GM21576 (cell line): Measurements from ENCODE around the gene SPIRE1.
A peak's percentile ranks its signal among the peaks of the same experiment; 100 is the strongest.

ENCODE experiments used
- ATAC-seq: cut with Tn5 transposase; IDR thresholded peaks from one replicate; pipeline ENCODE4 v1.9.1; 2021; ENCODE audit warnings: mild to moderate bottlenecking, moderate library complexity; ENCODE audit not compliant: unreplicated experiment

Gene SPIRE1

DNA sequence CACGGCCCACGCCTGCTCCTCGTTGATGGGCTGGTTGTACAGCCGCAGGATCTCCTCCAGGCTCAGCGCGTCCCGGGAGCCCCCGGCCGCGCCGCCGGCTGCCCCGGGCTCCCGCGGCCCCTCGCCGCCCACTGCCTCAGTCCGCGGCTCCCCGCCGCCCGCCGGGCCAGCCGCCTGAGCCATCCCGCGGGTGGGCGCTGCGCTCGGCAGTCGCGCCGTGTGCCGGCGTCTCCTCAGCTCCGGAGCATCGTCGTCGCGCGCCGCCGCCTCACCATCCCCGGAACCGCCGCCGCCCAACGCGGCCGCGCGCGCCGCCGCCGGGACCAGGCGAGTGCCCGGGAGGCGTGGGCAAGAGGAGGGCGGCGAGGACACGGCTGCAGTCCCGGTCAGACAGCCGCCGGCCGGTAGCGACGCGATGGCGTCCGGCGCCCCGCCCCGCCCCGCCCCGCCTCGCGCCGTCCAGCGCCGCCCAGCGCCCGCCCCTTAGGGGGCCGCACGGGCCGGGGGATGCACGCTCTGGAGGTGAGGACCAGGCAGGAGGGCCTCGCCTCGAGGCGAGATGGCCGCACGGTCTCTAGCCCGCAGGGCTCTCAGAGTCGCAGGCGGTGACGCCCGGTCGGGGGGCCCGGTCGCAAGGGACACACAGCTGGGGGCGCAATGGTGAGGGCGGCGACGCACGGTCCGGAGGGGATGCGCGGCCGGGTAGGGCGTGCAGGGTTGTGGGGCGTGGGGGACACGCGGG lies at the start of gene SPIRE1:
TSS of gene SPIRE1 (minus strand) at position 424 of the 742 bp plus-strand sequence. CDS start at position 183, 241 bp downstream.
- ATAC-seq = peak; percentile 65

GRCh38 chr18:12703664-12704063 lies 45.8 kb upstream of the SPIRE1 start:
- no peak for ATAC-seq

- peak; percentile 2 for ATAC-seq
Observed at GRCh38 chr18:12703096-12703567, 45.2 kb upstream of the SPIRE1 start.

DNA sequence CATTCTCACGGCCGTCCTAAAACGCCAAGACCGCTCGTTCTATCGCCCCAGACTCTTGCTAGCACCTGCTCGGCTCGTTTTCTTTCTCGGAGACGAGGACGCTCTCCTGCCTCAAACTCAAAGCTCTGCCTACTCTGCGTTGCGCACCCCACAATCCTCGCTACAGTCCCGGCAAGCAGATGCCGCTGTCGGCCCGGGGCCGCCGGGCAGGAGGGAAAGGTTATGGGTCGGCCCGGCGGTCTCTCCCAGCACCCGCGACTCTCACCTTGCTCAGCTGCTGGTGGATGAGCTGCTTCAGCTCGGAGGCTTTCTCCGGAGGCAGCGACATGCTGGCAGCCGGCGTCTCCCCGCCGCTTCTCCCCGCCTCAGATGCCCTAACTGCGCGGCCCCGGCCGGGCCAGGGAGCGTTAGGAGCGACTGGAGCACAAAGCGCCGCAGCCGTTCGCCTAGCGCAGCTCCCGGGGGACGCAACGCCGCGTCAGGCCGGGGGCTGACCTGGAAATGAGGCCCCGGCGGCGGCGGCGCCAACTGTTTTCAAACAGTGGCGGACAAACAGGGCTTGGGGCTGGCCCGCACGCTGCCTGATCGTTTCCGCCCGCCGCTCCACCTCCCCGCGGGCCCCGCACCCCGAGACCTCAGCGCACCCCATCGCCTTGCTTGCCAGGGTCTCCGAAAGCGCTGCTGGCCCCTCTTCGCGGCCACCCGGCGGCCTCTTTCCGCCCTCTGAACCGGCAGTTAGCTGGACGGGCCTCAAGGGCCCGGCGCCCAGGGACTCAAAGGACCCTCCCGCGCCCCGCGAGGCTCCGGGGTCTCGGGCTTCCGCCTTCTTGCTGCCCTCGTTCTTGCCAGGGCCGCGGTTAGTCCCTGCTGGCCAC lies 44.6 kb upstream of the SPIRE1 start, which contains the start of the genes CEP76 and PSMG2:
TSS of gene CEP76 (minus strand) at position 503 of the 875 bp plus-strand sequence. CDS start at position 328, 175 bp downstream.
TSS of gene PSMG2 (plus strand) at position 822 of the 875 bp plus-strand sequence. CDS start 66 bp downstream, outside the sequence.
- peak; percentile 72 for ATAC-seq

- no peak for ATAC-seq
Observed at GRCh38 chr18:12701161-12701560, 43.3 kb upstream of the SPIRE1 start.

- no peak for ATAC-seq
Observed at GRCh38 chr18:12699747-12700146, 41.8 kb upstream of the SPIRE1 start.

GRCh38 chr18:12694032-12694431 lies 36.1 kb upstream of the SPIRE1 start:
- no peak for ATAC-seq

DNA sequence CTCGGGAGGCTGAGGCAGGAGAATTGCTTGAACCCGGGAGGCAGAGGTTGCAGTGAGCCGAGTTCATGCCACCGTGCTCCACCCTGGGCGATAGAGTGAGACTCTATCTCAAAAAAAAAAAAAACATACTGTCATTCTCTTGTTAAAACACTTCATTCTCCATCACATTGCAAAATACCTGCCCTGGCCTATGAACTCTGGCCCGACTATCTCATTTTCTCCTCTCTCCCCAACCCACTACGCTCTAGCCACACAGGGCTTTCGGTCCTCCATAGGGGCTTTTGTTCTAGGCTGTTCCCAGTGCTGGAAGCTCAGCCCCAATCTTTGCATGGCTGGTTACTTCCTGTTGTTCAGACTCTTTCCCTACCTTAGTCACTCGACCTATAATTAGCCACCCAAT lies 34.3 kb upstream of the SPIRE1 start:
- ATAC-seq = no peak

DNA sequence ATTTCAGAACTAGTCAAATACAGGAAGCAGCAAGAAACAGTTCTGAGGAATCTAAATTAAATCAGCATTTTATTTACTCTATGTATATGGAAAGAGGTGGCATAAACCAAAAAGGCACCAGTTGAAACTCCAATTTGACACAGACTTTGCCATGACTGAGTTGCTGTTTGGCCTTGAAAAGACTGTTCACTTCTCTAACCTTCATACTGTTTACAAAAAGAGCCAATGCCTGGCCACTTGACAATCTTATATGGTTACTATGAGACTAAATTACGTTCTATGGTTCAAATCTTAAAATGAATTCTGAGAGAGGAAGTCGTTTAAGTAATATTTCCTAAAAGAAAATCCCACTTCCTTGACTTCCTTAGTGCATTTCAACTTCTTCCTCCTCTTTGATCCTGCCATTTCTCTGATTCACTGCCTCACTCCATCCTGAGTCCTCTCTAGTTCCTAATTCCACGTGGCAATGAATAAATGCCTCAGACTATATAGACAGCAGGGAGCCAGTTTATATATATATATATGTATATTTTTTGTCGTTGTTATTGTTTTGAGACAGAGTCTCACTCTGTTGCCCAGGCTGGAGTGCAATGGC lies 31.4 kb upstream of the SPIRE1 start:
- no peak for ATAC-seq

- ATAC-seq = no peak
Observed at GRCh38 chr18:12686100-12686499, 28.2 kb upstream of the SPIRE1 start.

DNA sequence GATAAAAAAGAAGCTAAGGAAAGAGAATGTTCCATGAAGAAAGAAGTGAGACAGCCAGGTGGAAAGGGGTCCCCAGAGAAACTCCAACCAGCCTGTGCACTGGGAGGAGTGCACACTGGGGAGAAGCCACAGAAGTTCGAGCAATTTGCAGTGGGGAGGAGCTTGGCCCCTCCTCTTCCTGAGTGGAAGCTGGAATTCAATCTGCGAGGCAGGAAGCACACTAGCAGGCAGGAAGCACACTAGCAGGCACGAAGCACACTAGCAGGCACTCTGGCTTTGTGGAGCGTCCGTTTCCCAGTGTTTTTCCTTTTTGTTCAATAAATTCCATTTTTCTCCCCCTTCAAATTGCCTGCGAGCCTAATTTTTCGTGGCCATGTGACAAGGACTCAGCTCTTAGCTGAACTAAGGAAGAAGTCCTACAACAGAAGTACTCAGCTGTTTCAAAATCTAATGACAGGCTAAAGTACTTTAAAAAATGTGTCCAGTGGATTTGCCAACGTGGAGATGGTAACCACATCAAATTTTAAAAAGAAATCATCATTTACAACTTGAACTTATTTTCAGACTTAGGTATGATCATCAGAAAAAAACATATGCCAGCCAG lies 21.4 kb upstream of the SPIRE1 start:
- ATAC-seq = no peak

GRCh38 chr18:12668041-12668440 lies 10.1 kb upstream of the SPIRE1 start:
- ATAC-seq = no peak

GRCh38 chr18:12659904-12660605 lies 2.1 kb upstream of the SPIRE1 start:
- no peak for ATAC-seq

GRCh38 chr18:12658426-12659138 lies 675 bp upstream of the SPIRE1 start:
- ATAC-seq = no peak

DNA sequence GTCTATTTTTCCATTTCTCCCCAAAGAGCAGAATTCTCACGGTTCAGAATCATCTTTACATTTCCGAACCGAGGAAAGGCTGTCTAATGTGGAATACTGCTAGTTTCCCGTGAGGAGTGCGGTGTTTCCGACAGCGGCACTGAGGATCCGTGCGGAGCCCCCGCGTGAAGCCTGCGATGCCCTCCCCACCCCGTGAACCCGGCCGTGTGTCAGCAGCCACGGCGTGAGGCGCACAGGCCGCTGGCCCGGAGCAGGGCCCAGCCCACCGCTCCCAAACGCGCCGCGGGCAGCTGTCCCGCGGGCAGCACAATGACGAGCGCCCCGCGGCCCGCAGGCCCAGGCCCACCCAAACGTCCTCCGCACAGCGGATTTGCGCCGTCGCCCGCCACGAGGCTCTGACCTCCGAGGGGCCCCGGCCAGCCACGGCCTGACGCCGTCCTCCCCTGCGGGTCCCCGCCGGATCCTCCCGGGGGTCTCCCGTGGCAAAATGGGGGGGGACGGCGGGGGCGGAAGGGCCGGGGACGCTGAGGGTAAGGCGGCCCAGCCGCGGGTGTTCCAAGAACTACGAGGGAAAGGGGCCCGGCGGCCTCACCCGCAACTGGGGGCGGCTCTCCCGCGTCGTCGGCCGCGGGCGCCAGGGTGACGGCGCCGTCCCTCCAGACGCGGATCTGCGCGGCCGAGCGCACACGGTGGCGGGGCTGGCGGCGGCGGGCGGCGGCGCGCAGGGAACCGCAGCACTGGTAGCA lies 796 bp downstream of the SPIRE1 start:
- ATAC-seq = peak; percentile 32

DNA sequence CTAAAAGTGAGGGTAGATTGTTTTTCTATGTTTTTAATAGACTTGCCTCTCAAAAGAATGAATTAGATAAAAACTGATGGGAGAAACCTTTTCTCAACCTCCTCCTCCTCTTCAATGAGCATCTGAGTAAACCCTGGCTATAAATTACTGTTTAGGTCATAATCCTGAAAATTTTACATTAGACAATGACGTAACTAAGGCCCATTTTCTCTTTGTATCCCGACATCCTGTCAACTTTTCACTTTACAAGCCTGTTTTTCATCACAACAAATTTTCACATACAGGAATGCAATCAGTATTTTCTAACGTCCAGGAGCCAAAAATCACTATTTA lies 1.3 kb downstream of the SPIRE1 start:
- ATAC-seq = no peak

DNA sequence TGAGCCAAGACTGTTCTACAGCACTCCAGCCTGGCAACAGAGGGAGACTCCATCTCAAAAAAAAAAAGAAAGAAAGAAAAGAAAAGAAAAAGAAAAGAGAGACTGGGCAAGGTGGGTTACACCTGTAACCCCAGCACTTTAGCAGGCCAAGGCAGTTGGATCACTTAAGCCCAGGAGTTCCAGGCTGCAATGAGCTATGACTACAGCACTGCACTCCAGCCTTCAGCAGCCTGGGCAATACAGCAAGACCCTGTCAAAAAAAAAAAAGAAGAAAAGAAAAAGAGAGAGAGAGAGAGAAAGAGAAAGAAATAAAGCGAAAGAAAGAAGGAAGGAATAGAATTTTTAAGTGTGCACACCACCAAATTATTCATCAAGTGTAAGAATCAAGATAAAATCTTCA lies 2.9 kb downstream of the SPIRE1 start:
- no peak for ATAC-seq

- ATAC-seq = no peak
Observed at GRCh38 chr18:12652861-12653401, 5.0 kb downstream of the SPIRE1 start.

DNA sequence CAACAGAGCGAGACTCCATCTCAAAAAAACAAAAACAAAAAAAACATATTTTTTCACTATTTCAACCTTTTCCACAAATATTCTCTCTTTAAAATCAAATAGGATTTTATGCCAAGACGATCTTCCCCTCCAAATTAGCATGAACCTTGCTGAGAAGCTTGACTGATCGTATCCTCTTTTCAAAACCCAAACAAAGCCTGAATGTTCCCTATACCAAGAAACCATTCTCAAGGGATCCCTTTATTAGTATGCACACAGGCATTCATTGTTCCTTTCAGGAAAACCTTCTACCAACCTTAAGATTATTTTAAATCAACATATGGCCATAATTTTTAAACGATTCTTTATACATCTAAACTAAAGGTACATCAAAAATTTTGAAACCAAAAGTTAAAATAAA lies 6.3 kb downstream of the SPIRE1 start:
- ATAC-seq = no peak
